Fibroblast of lung (primary cell): ENCODE results near the gene RNU1-2.
"Not testable (repeated sequence)": the region's sequence is repeated elsewhere in the genome, so short reads cannot be mapped to it uniquely, and the experiment has no call there.

Experiments used
- CTCF ChIP-seq, 2 donors: IDR thresholded peaks in 1 of 2; conservative IDR thresholded peaks in 1 of 2; 1 replicate in 1 of 2; 2 replicates in 1 of 2; pipeline ENCODE4 v1.5.1; 2011 to 2012; ENCODE audit warnings: low read length in 2 of 2, control low read depth in 1 of 2, inconsistent platforms in 1 of 2, low read depth in 1 of 2, mild to moderate bottlenecking in 1 of 2
- EZH2 ChIP-seq: IDR thresholded peaks from 2 replicates; pipeline ENCODE4 v1.5.1; 2012; ENCODE audit warnings: low read length, control low read depth, mild to moderate bottlenecking; ENCODE audit errors: missing control alignments

- TF ChIP-seq CTCF (conservative IDR thresholded peaks at IDR 0.05 in 1 of 2, IDR thresholded peaks at IDR 0.05 in 1 of 2; ENCODE audit: low read depth in 1 of 2, low read length in 2 of 2); EZH2: not testable (repeated sequence)
These were observed 22.5 kb upstream of the RNU1-2 start for GRCh38 chr1:16873076-16873879.
